Stimulated activated naive B cell treated with anti-CD40 and anti-IgM and Interleukin-4, amounts not matched to agents 10 μg/mL and 1 μg/mL and 100 μg/mL, for 72 hours (primary cell): ENCODE measurements around the gene KDM7A.
A peak's percentile ranks its signal among the peaks of the same experiment; 100 is the strongest.

Experiments used
- ATAC-seq, 2 donors: fragments of 150-1000 bp; cut with Tn5 transposase; replicated peaks; 2 replicates each; pipeline ENCODE4 v1.10.0; 2021; ENCODE audit warnings: moderate library complexity in 1 of 2
- DNase-seq: peaks from one replicate; pipeline ENCODE4 v3.0.0; 2021
- H3K27ac Mint-ChIP-seq: one replicate; pipeline ENCODE4 v1.8.0; 2022; ENCODE audit warnings: mild to moderate bottlenecking, mixed read lengths
- H3K27me3 Mint-ChIP-seq, 2 donors: one replicate each; pipeline ENCODE4 v1.8.0; 2022; ENCODE audit warnings: mixed read lengths in 2 of 2
- H3K36me3 Mint-ChIP-seq, 2 donors: one replicate each; pipeline ENCODE4 v1.8.0; 2022; ENCODE audit warnings: mixed read lengths in 2 of 2, mild to moderate bottlenecking in 1 of 2
- H3K4me1 Mint-ChIP-seq, 2 donors: one replicate each; pipeline ENCODE4 v1.8.0; 2022; ENCODE audit warnings: mixed read lengths in 2 of 2, mild to moderate bottlenecking in 1 of 2
- H3K4me3 Mint-ChIP-seq, 2 donors: one replicate each; pipeline ENCODE4 v1.8.0; 2022; ENCODE audit warnings: mild to moderate bottlenecking in 2 of 2, mixed read lengths in 2 of 2, moderate library complexity in 1 of 2
- H3K9me3 Mint-ChIP-seq, 2 donors: one replicate each; pipeline ENCODE4 v1.8.0; 2022; ENCODE audit warnings: mixed read lengths in 2 of 2, mild to moderate bottlenecking in 1 of 2

The KDM7A gene

GRCh38 chr7:140159497-140159896 lies 17.3 kb downstream of the KDM7A start:
- H3K4me3 Mint-ChIP-seq, result no peak overlapping the region
- peaks cover 3 to 6% of the 10 kb centered on the region in 2 donors for H3K36me3 Mint-ChIP-seq
- DNase-seq, result no peak
- no peak for ATAC-seq
- no peaks in the 10 kb centered on the region for H3K27me3 Mint-ChIP-seq
- no peak overlapping the region for H3K27ac Mint-ChIP-seq
- peaks cover 38 to 72% of the 10 kb centered on the region in 2 donors for H3K4me1 Mint-ChIP-seq
- H3K9me3 Mint-ChIP-seq, result no peaks in the 10 kb centered on the region

- no peak for DNase-seq
- Mint-ChIP-seq H3K27ac (no peak overlapping the region), H3K27me3 (no peaks in the 10 kb centered on the region), H3K4me3 (no peak overlapping the region), H3K36me3 (peaks cover 3 to 6% of the 10 kb centered on the region in 2 donors), H3K4me1 (peaks cover 38 to 67% of the 10 kb centered on the region in 2 donors), H3K9me3 (no peaks in the 10 kb centered on the region)
- no peak for ATAC-seq
Measured at GRCh38 chr7:140156460-140157080, 20.2 kb downstream of the KDM7A start.

GRCh38 chr7:140155428-140155827 lies 21.4 kb downstream of the KDM7A start:
- no peaks in the 10 kb centered on the region for H3K27me3 Mint-ChIP-seq
- H3K9me3 Mint-ChIP-seq, result no peaks in the 10 kb centered on the region
- no peak overlapping the region for H3K27ac Mint-ChIP-seq
- no peak overlapping the region for H3K4me3 Mint-ChIP-seq
- ATAC-seq, result no peak
- peaks cover 29 to 59% of the 10 kb centered on the region in 2 donors for H3K4me1 Mint-ChIP-seq
- H3K36me3 Mint-ChIP-seq, result peaks cover 1 to 6% of the 10 kb centered on the region in 2 donors
- no peak for DNase-seq

GRCh38 chr7:140153666-140154161 lies 23.1 kb downstream of the KDM7A start:
- Mint-ChIP-seq H3K9me3 (no peaks in the 10 kb centered on the region), H3K27ac (peak overlapping the region; percentile 39), H3K27me3 (no peaks in the 10 kb centered on the region), H3K4me1 (peaks cover 33 to 64% of the 10 kb centered on the region in 2 donors), H3K36me3 (peaks cover 1 to 6% of the 10 kb centered on the region in 2 donors), H3K4me3 (peak overlapping the region; percentile 18 to 42)
- peak; percentile 53 to 82 for ATAC-seq
- DNase-seq, result no peak

GRCh38 chr7:140146574-140146973 lies 30.2 kb downstream of the KDM7A start:
- no peak for DNase-seq
- H3K9me3 Mint-ChIP-seq, result peaks cover 6 to 7% of the 10 kb centered on the region in 2 donors
- no peaks in the 10 kb centered on the region for H3K27me3 Mint-ChIP-seq
- H3K4me1 Mint-ChIP-seq, result peaks cover 43 to 63% of the 10 kb centered on the region in 2 donors
- H3K36me3 Mint-ChIP-seq, result peaks cover 13 to 20% of the 10 kb centered on the region in 2 donors
- ATAC-seq, result peak; percentile 59 to 67
- no peak overlapping the region for H3K4me3 Mint-ChIP-seq
- H3K27ac Mint-ChIP-seq, result peak overlapping the region; percentile 38

GRCh38 chr7:140145709-140146108 lies 31.1 kb downstream of the KDM7A start:
- Mint-ChIP-seq H3K9me3 (peaks cover 6 to 7% of the 10 kb centered on the region in 2 donors), H3K36me3 (peaks cover 13 to 20% of the 10 kb centered on the region in 2 donors), H3K4me3 (no peak overlapping the region), H3K4me1 (peaks cover 43 to 67% of the 10 kb centered on the region in 2 donors), H3K27me3 (no peaks in the 10 kb centered on the region), H3K27ac (peak overlapping the region; percentile 14)
- DNase-seq, result no peak
- no peak for ATAC-seq

- DNase-seq, result no peak
- peaks cover 38 to 64% of the 10 kb centered on the region in 2 donors for H3K4me1 Mint-ChIP-seq
- no peaks in the 10 kb centered on the region for H3K27me3 Mint-ChIP-seq
- ATAC-seq, result no peak
- peaks cover 6 to 7% of the 10 kb centered on the region in 2 donors for H3K9me3 Mint-ChIP-seq
- no peak overlapping the region for H3K4me3 Mint-ChIP-seq
- H3K36me3 Mint-ChIP-seq, result peaks cover 13 to 20% of the 10 kb centered on the region in 2 donors
- peak overlapping the region; percentile 14 for H3K27ac Mint-ChIP-seq
Measured at GRCh38 chr7:140144821-140145220, 32.0 kb downstream of the KDM7A start.

- no peak for ATAC-seq
- no peaks in the 10 kb centered on the region for H3K27me3 Mint-ChIP-seq
- no peak for DNase-seq
- peaks cover 39 to 66% of the 10 kb centered on the region in 2 donors for H3K4me1 Mint-ChIP-seq
- H3K4me3 Mint-ChIP-seq, result no peak overlapping the region
- H3K9me3 Mint-ChIP-seq, result peaks cover 6 to 7% of the 10 kb centered on the region in 2 donors
- peaks cover 13 to 20% of the 10 kb centered on the region in 2 donors for H3K36me3 Mint-ChIP-seq
- H3K27ac Mint-ChIP-seq, result peak overlapping the region; percentile 4
Measured at GRCh38 chr7:140143997-140144396, 32.8 kb downstream of the KDM7A start.

GRCh38 chr7:140142031-140142430 lies 34.8 kb downstream of the KDM7A start:
- DNase-seq (no peak), ATAC-seq (no peak)
- Mint-ChIP-seq H3K27ac (no peak overlapping the region), H3K4me3 (no peak overlapping the region), H3K4me1 (peaks cover 37 to 68% of the 10 kb centered on the region in 2 donors), H3K27me3 (no peaks in the 10 kb centered on the region), H3K36me3 (peaks cover 13 to 20% of the 10 kb centered on the region in 2 donors), H3K9me3 (peaks cover 6 to 7% of the 10 kb centered on the region in 2 donors)

GRCh38 chr7:140141256-140141655 lies 35.5 kb downstream of the KDM7A start:
- Mint-ChIP-seq H3K36me3 (peaks cover 13 to 20% of the 10 kb centered on the region in 2 donors), H3K9me3 (peaks cover 6 to 7% of the 10 kb centered on the region in 2 donors), H3K27me3 (no peaks in the 10 kb centered on the region), H3K27ac (no peak overlapping the region), H3K4me1 (peaks cover 29 to 63% of the 10 kb centered on the region in 2 donors), H3K4me3 (no peak overlapping the region)
- ATAC-seq (no peak), DNase-seq (no peak)

GRCh38 chr7:140137078-140137477 lies 39.7 kb downstream of the KDM7A start:
- Mint-ChIP-seq H3K27ac (no peak overlapping the region), H3K4me1 (peaks cover 8 to 39% of the 10 kb centered on the region in 2 donors), H3K36me3 (peaks cover 5 to 7% of the 10 kb centered on the region in 2 donors), H3K27me3 (no peaks in the 10 kb centered on the region), H3K4me3 (no peak overlapping the region), H3K9me3 (no peaks in the 10 kb centered on the region)
- DNase-seq (no peak), ATAC-seq (no peak)

- peak overlapping the region; percentile 74 for H3K27ac Mint-ChIP-seq
- peaks cover 13 to 42% of the 10 kb centered on the region in 2 donors for H3K4me1 Mint-ChIP-seq
- no peaks in the 10 kb centered on the region for H3K9me3 Mint-ChIP-seq
- DNase-seq (no peak), ATAC-seq (no peak)
- peaks cover 13% of the 10 kb centered on the region in 2 donors for H3K36me3 Mint-ChIP-seq
- H3K27me3 Mint-ChIP-seq, result no peaks in the 10 kb centered on the region
- H3K4me3 Mint-ChIP-seq, result no peak overlapping the region
Measured at GRCh38 chr7:140136073-140136472, 40.7 kb downstream of the KDM7A start.

- Mint-ChIP-seq H3K36me3 (peaks cover 19% of the 10 kb centered on the region in 2 donors), H3K9me3 (no peaks in the 10 kb centered on the region), H3K27me3 (no peaks in the 10 kb centered on the region), H3K4me1 (peaks cover 11 to 29% of the 10 kb centered on the region in 2 donors), H3K27ac (no peak overlapping the region), H3K4me3 (no peak overlapping the region)
- ATAC-seq (no peak), DNase-seq (no peak)
Measured at GRCh38 chr7:140134039-140134438, 42.7 kb downstream of the KDM7A start.

- peaks cover 16 to 47% of the 10 kb centered on the region in 2 donors for H3K4me1 Mint-ChIP-seq
Measured at GRCh38 chr7:140127360-140128127, 49.2 kb downstream of the KDM7A start.

More at GRCh38 chr7:140127360-140128127, 49.2 kb downstream of the KDM7A start:
- DNase-seq (no peak), ATAC-seq (no peak)
- H3K36me3 Mint-ChIP-seq, result peaks cover 33 to 34% of the 10 kb centered on the region in 2 donors
- H3K4me3 Mint-ChIP-seq, result no peak overlapping the region
- H3K27ac Mint-ChIP-seq, result peak overlapping the region; percentile 37
- H3K9me3 Mint-ChIP-seq, result peaks cover 0 to 1% of the 10 kb centered on the region in 2 donors
- H3K27me3 Mint-ChIP-seq, result no peaks in the 10 kb centered on the region
